ENCODE measurements around the gene STRA6. TPM values are rescaled to one million over a fixed set of nuclear protein-coding genes. Genes with fewer than 3 reads are reported as not detected.

STRA6 gene
- total and polyA plus RNA-seq, 7 donors: 0.05 TPM; not detected in 6

DNA sequence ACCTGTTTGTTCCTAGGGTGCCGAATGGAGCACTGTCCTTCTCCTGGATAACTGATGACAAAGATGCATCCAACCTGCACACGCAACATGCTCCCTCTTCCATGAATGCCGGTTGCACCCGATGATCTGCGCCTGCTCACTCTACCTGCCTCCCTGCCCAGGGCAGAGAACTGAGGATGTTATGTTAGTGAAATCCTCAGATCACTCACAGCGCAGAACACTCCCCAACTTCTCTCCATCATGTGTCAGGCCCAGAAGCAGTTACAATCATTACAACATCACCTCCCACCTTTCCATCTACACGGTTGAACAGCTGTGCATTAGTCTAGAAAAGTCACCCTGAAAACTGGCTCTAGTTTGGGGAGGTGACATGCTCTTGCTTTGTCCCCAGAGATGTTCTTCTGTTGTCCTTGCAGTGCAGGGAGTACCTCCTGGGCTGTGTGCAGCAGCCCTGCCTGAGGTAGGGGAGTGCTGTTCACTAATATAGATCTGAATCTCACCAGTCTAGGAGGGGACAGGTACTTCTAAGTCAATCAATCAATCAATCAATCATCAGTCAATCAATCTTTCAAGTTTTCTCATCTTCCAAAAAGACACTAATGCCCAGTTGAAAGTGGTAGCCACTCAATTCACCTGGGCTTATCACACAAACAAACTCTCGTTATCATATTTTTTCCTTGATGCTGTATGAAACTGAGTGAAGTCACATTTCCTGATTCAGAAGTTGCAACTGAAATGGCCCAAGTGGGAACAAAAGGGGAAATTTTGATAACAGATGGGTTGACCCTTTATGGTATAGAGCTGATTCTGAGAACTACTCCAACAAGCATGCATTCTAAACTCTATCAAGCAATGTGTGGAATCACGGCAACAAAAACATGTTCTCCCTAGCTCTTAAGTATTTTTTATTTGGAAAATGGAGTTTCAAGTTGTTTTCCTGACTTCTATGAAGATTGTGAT is 44.4 kb downstream of the STRA6 start:
- no peak for DNase-seq
- intact Hi-C loops (cut with DNase I): no loop called here
- Histone ChIP-seq H3K9me3 (no peaks in the 10 kb centered on the region), H3K4me1 (peaks cover 11% of the 10 kb centered on the region), H3K36me3 (ENCODE audit: insufficient read depth in 1 of 2, low read depth in 1 of 2) (no peaks in the 10 kb centered on the region), H3K27ac (no peak overlapping the region), H3K27me3 (ENCODE audit: insufficient read depth in 3 of 3, low read length in 2 of 3) (peaks cover 0 to 4% (median 0%) of the 10 kb centered on the region in 3 donors), H3K4me3 (no peak overlapping the region)
- TF ChIP-seq, protein P1, sequence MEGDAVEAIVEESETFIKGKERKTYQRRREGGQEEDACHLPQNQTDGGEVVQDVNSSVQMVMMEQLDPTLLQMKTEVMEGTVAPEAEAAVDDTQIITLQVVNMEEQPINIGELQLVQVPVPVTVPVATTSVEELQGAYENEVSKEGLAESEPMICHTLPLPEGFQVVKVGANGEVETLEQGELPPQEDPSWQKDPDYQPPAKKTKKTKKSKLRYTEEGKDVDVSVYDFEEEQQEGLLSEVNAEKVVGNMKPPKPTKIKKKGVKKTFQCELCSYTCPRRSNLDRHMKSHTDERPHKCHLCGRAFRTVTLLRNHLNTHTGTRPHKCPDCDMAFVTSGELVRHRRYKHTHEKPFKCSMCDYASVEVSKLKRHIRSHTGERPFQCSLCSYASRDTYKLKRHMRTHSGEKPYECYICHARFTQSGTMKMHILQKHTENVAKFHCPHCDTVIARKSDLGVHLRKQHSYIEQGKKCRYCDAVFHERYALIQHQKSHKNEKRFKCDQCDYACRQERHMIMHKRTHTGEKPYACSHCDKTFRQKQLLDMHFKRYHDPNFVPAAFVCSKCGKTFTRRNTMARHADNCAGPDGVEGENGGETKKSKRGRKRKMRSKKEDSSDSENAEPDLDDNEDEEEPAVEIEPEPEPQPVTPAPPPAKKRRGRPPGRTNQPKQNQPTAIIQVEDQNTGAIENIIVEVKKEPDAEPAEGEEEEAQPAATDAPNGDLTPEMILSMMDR (IDR thresholded peaks at IDR 0.05): no peak
- WGBS, 3 donors: 85 to 92% (median 85%) methylated on average over 9 of the region's 9 CpGs
- ATAC-seq: no peak

DNA sequence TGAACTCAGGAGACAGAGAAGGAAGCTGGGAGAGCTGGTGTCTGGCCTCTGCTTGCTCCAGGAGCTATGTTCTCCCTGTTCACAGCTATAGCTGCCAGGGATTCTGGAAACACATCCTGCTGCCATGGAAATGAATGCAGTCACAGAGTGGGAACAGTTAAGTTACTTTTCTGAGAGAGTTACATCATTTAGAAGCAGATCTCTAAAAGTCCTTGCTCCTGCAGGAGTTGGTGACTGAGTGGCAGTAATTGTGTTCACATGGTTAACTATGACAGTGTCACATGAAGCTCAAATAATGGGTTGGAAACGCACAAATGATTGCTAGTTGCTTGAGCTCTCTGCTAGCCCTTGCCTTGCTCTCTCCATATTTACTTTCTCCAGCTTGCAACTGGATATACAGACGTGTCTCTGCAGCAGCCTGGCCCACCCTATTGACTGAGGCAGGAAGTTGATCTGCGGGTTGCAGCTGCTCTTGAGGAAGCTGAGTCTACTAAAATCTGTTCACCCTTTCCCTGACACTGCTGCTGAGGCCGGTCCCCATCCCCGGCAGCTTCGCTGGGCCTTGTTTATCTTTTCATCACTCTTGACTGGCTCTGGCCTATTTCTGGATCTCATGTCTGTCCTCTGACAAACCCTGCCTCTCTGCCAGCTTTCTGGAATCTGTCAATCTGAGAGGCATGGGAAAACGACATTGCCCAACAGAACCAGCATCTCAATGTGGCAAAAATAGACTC is 45.7 kb downstream of the STRA6 start:
- 9 to 14% (median 12%) methylated on average over 7 of the region's 7 CpGs for WGBS, 3 donors
- DNase-seq (no peak), ATAC-seq (peak; percentile 68 to 95 (median 90))
- H3K27ac ChIP-seq: peak overlapping the region; percentile 19
- H3K9me3 ChIP-seq: no peaks in the 10 kb centered on the region
- TF ChIP-seq, protein P1 (IDR thresholded peaks at IDR 0.05): no peak
- peaks cover 11% of the 10 kb centered on the region for H3K4me1 ChIP-seq
- H3K27me3 ChIP-seq (ENCODE audit: insufficient read depth in 3 of 3, low read length in 2 of 3): peaks cover 0 to 4% (median 0%) of the 10 kb centered on the region in 3 donors
- H3K4me3 ChIP-seq: no peak overlapping the region
- intact Hi-C loops (cut with DNase I): no loop called here
- no peaks in the 10 kb centered on the region for H3K36me3 ChIP-seq (ENCODE audit: insufficient read depth in 1 of 2, low read depth in 1 of 2)

DNA sequence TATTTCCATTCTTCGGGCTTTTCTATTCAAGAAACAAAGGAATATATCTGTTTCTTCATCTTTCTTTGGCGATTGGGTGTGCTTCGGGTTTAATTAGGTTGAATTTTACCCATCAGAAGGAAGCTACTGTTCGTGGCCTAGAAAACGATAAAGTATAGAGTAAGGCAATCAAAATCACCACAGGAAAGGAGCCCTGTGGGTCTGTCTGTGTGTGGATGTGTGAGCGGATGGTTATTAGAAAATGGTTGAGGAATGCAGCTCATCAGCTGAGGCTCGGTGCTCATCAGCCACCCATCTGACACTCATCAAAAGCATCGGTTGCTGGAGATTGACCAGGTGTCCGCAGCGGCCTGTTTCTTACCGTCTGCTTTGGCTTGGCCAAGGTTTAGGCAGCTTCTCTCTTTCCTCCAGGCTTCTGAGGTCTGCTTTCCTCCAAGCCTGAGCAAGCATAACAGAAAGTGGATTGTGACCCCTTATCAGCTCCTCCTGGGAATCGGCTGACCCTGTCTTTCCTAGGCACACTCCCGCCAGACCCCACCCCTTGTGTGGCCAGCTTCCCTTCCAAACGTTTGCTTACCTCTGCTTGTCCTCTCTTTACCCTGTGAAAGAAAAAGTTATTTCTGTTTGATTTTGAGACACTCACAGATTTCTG is 46.7 kb downstream of the STRA6 start:
- H3K9me3 ChIP-seq: no peaks in the 10 kb centered on the region
- 77 to 84% (median 79%) methylated on average over 14 of the region's 14 CpGs for WGBS, 3 donors
- H3K4me3 ChIP-seq: no peak overlapping the region
- no peak overlapping the region for H3K27ac ChIP-seq
- peaks cover 11% of the 10 kb centered on the region for H3K4me1 ChIP-seq
- H3K36me3 ChIP-seq (ENCODE audit: insufficient read depth in 1 of 2, low read depth in 1 of 2): no peaks in the 10 kb centered on the region
- TF ChIP-seq, protein P1 (IDR thresholded peaks at IDR 0.05): no peak
- intact Hi-C loops (cut with DNase I): no loop called here
- DNase-seq: no peak
- ATAC-seq: no peak
- H3K27me3 ChIP-seq (ENCODE audit: insufficient read depth in 3 of 3, low read length in 2 of 3): peaks cover 0 to 4% (median 0%) of the 10 kb centered on the region in 3 donors

DNA sequence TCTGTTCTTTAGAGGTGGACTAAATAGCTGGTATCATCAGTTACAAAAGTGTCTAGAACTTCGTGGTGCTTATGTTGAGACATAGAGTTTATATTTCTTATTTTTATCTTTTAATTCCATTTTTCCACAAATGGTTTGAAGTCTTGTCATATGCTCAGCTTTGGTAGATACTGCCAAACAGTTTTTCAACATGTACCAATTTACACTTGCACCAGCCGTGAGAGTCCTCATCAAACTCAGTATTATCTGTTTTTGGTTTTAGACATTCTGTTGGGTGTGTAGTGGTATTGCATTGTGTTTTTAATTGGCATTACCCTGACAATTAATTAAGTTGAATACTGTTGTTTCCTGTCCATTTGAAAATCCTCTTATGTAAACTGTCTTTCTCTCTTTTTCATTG is 55.5 kb downstream of the STRA6 start:
- DNase-seq: no peak
- no peak for ATAC-seq
- WGBS, 3 donors: 53 to 59% (median 56%) methylated on average over 2 of the region's 2 CpGs

More for the DNA sequence above, 55.5 kb downstream of the STRA6 start:
- TF ChIP-seq, protein P1 (IDR thresholded peaks at IDR 0.05): no peak
- intact Hi-C loops (cut with DNase I): no loop called here
- no peaks in the 10 kb centered on the region for H3K36me3 ChIP-seq (ENCODE audit: insufficient read depth in 1 of 2, low read depth in 1 of 2)
- H3K27me3 ChIP-seq (ENCODE audit: insufficient read depth in 3 of 3, low read length in 2 of 3): peaks cover 0 to 15% (median 8%) of the 10 kb centered on the region in 3 donors
- no peak overlapping the region for H3K27ac ChIP-seq
- peaks cover 10% of the 10 kb centered on the region for H3K9me3 ChIP-seq
- no peaks in the 10 kb centered on the region for H3K4me1 ChIP-seq
- no peak overlapping the region for H3K4me3 ChIP-seq
